HepG2 (cell line): Measurements from ENCODE around the gene OR10AD1. TPM values are rescaled to one million over a fixed set of nuclear protein-coding genes. Genes with fewer than 3 reads are reported as not detected.
A peak's percentile ranks its signal among the peaks of the same experiment; 100 is the strongest.

Experiments
- ARNT ChIP-seq: fragments of 450-650 bp; IDR thresholded peaks from 2 replicates; pipeline ENCODE4 v1.6.1; 2017
- ATF1 ChIP-seq: IDR thresholded peaks from 2 replicates; pipeline ENCODE4 v1.6.1; 2016; ENCODE audit warnings: mild to moderate bottlenecking, control low read depth
- BATF2 ChIP-seq: sonication (generic); formaldehyde crosslinking; IDR thresholded peaks from 2 replicates; pipeline ENCODE4 v1.8.0; 2022; ENCODE audit warnings: mild to moderate bottlenecking, missing genetic modification reagents, moderate library complexity
- BRCA1 ChIP-seq: sonication (generic); formaldehyde crosslinking; IDR thresholded peaks from 2 replicates; pipeline ENCODE4 v1.4.0; 2020; ENCODE audit warnings: missing genetic modification reagents
- CBX5 ChIP-seq: sonication (generic); formaldehyde crosslinking; IDR thresholded peaks from 2 replicates; pipeline ENCODE4 v1.4.0; 2020; ENCODE audit warnings: missing genetic modification reagents, borderline replicate concordance
- CHD4 ChIP-seq: fragments of 200-600 bp; sonication (generic); IDR thresholded peaks from 2 replicates; pipeline ENCODE4 v1.7.0; 2017; ENCODE audit warnings: mild to moderate bottlenecking, low read length, borderline replicate concordance
- CREB1 ChIP-seq, 2 experiments: fragments of 450-650 bp in 1 of 2; IDR thresholded peaks; 2 replicates each; pipeline ENCODE4 v1.6.1; 2016 to 2017; ENCODE audit warnings: control low read depth in 1 of 2, mild to moderate bottlenecking in 1 of 2, missing compliant biosample characterization in 1 of 2, missing genetic modification characterization in 1 of 2
- NCOA1 ChIP-seq: sonication (generic); formaldehyde crosslinking; IDR thresholded peaks from 2 replicates; pipeline ENCODE4 v1.9.0; 2021; ENCODE audit warnings: missing genetic modification reagents
- NFIB ChIP-seq: sonication (generic); formaldehyde crosslinking; IDR thresholded peaks from 2 replicates; pipeline ENCODE4 v1.9.0; 2021; ENCODE audit warnings: missing genetic modification reagents, mild to moderate bottlenecking, borderline replicate concordance
- RFXAP ChIP-seq: sonication (generic); formaldehyde crosslinking; IDR thresholded peaks from 2 replicates; pipeline ENCODE4 v1.4.0; 2020; ENCODE audit warnings: missing genetic modification reagents, borderline replicate concordance
- SMAD1 ChIP-seq: sonication (generic); formaldehyde crosslinking; IDR thresholded peaks from 2 replicates; pipeline ENCODE4 v1.4.0; 2020; ENCODE audit warnings: missing genetic modification reagents, low read depth, mild to moderate bottlenecking, borderline replicate concordance
- SRSF4 ChIP-seq: fragments of 200-400 bp; formaldehyde crosslinking; IDR thresholded peaks from one replicate; pipeline ENCODE4 v1.6.1; 2018; ENCODE audit warnings: mild to moderate bottlenecking, low read depth, low read length, moderate library complexity; ENCODE audit not compliant: poor library complexity, severe bottlenecking
- STAG1 ChIP-seq: sonication (generic); formaldehyde crosslinking; IDR thresholded peaks from 2 replicates; pipeline ENCODE4 v1.4.0; 2020; ENCODE audit warnings: missing genetic modification reagents
- TAF1 ChIP-seq: sonication (generic); formaldehyde crosslinking; IDR thresholded peaks from 2 replicates; pipeline ENCODE4 v1.4.0; 2020; ENCODE audit warnings: missing genetic modification reagents
- TOPORS ChIP-seq: sonication (generic); formaldehyde crosslinking; IDR thresholded peaks from 2 replicates; pipeline ENCODE4 v1.8.0; 2023; ENCODE audit warnings: mild to moderate bottlenecking, missing genetic modification reagents
- UBTF ChIP-seq: sonication (generic); formaldehyde crosslinking; IDR thresholded peaks from 2 replicates; pipeline ENCODE4 v1.4.0; 2020; ENCODE audit warnings: mild to moderate bottlenecking, missing genetic modification reagents
- ZFP36L2 ChIP-seq: sonication (generic); formaldehyde crosslinking; IDR thresholded peaks from 2 replicates; pipeline ENCODE4 v1.4.0; 2020; ENCODE audit warnings: missing genetic modification reagents
- ZKSCAN8 ChIP-seq: IDR thresholded peaks from 2 replicates; pipeline ENCODE4 v1.6.1; 2016; ENCODE audit warnings: borderline replicate concordance, missing genetic modification reagents, missing compliant biosample characterization
- ZNF253 ChIP-seq: sonication (generic); formaldehyde crosslinking; IDR thresholded peaks from 2 replicates; pipeline ENCODE4 v1.8.0; 2022; ENCODE audit warnings: mild to moderate bottlenecking, missing genetic modification reagents, borderline replicate concordance
- ZNF276 ChIP-seq: sonication (generic); formaldehyde crosslinking; IDR thresholded peaks from 2 replicates; pipeline ENCODE4 v1.4.0; 2020; ENCODE audit warnings: mild to moderate bottlenecking, low read depth, missing genetic modification reagents
- ZNF317 ChIP-seq: sonication (generic); formaldehyde crosslinking; IDR thresholded peaks from 2 replicates; pipeline ENCODE4 v1.5.0; 2020; ENCODE audit warnings: mild to moderate bottlenecking, missing genetic modification reagents
- ZNF44 ChIP-seq: sonication (generic); formaldehyde crosslinking; IDR thresholded peaks from 2 replicates; pipeline ENCODE4 v1.5.1; 2020; ENCODE audit warnings: mild to moderate bottlenecking, missing genetic modification reagents
- ZNF619 ChIP-seq: sonication (generic); formaldehyde crosslinking; IDR thresholded peaks from 2 replicates; pipeline ENCODE4 v1.4.0; 2020; ENCODE audit warnings: mild to moderate bottlenecking, missing genetic modification reagents
- ZNF709 ChIP-seq: sonication (generic); formaldehyde crosslinking; IDR thresholded peaks from 2 replicates; pipeline ENCODE4 v1.5.0; 2020; ENCODE audit warnings: mild to moderate bottlenecking, missing genetic modification reagents
- ZNF772 ChIP-seq: sonication (generic); formaldehyde crosslinking; IDR thresholded peaks from 2 replicates; pipeline ENCODE4 v1.5.0; 2020; ENCODE audit warnings: mild to moderate bottlenecking, missing genetic modification reagents
- polyA plus RNA-seq, 8 experiments: library from polyadenylated mRNA; depleted of rRNA in 3 of 8; stranded (reverse) in 7 of 8; unstranded in 1 of 8; fragments of >200 nt; fragmentation: Illumina TruSeq in 4 of 8; extraction: Trizol in 4 of 8; gene quantifications; 2 replicates each; pipeline versions ENCODE4 v1.2.1 to v1.2.3, GENCODE V29; 2011 to 2016; ENCODE audit warnings: low read depth in 4 of 8, missing spikeins in 1 of 8, mixed read lengths in 1 of 8; ENCODE audit not compliant: insufficient read depth in 1 of 8
- total RNA-seq, 5 experiments: library from RNA; depleted of rRNA; stranded (reverse); fragments of >200 nt; fragmentation: Illumina TruSeq; extraction: Trizol; gene quantifications; 2 replicates each; pipeline ENCODE4 v1.2.3, GENCODE V29; 2016; ENCODE audit warnings: low read depth in 1 of 5

OR10AD1 gene
- total and polyA plus RNA-seq, 2 of the 13 experiments (the other 11 are each of a cell fraction or from before 2014, with no cell fraction given), result not detected

- TF ChIP-seq ZNF317 (CRISPR knock-in tag) (peak; percentile 41; the same call in 1 of the 2 replicates), UBTF (CRISPR knock-in tag) (peak; percentile 53), NFIB (CRISPR knock-in tag) (no peak), ZFP36L2 (CRISPR knock-in tag) (no peak), CREB1 (IDR thresholded peaks at IDR 0.05) (no peak), CREB1 (CRISPR knock-in tag; IDR thresholded peaks at IDR 0.05) (no peak), BRCA1 (CRISPR knock-in tag) (no peak), ZKSCAN8 (CRISPR knock-in tag) (no peak; the same call in 1 of the 2 replicates), ZNF772 (CRISPR knock-in tag) (no peak), CBX5 (no peak), CHD4 (no peak), STAG1 (no peak), TAF1 (CRISPR knock-in tag) (peak; percentile 58; the same call in 1 of the 2 replicates), ZNF44 (CRISPR knock-in tag) (no peak), RFXAP (0 out of 2 replicates have a peak, but pooled peaks have one; percentile 26), BATF2 (CRISPR knock-in tag) (no peak), SMAD1 (CRISPR knock-in tag) (no peak), ZNF276 (CRISPR knock-in tag) (peak; percentile 37; the same call in 1 of the 2 replicates), ZNF253 (CRISPR knock-in tag) (no peak), ZNF619 (CRISPR knock-in tag) (peak; percentile 63; the same call in 1 of the 2 replicates), TOPORS (CRISPR knock-in tag) (no peak), SRSF4 (no peak), NCOA1 (CRISPR knock-in tag) (no peak), ATF1 (CRISPR knock-in tag) (no peak), ZNF709 (CRISPR knock-in tag) (no peak), ARNT (no peak)
Observed at GRCh38 chr12:48157018-48157888, 45.8 kb downstream of the OR10AD1 start, which contains the start of gene ASB8 (continued).
